Natural killer cell (primary cell): ENCODE results near the gene ZBTB43. TPM values are rescaled to one million over a fixed set of nuclear protein-coding genes. Genes with fewer than 3 reads are reported as not detected.
A peak's percentile ranks its signal among the peaks of the same experiment; 100 is the strongest.

Experiments
- ATAC-seq, 3 donors: fragments of 150-1000 bp in 2 of 3; fragments of 200-7000 bp in 1 of 3; cut with Tn5 transposase; 1 replicate in 1 of 3; 2 replicates in 2 of 3; pipeline ENCODE4 v1.10.0; 2021; ENCODE audit warnings: mild to moderate bottlenecking in 2 of 3, moderate library complexity in 2 of 3
- DNase-seq, 2 donors: peaks; one replicate each; pipeline versions ENCODE4 v3.0.0 to v3.0.0-alpha.2; 2013 to 2021; ENCODE audit warnings: mixed read lengths in 1 of 2
- H3K27ac ChIP-seq: one replicate; pipeline ENCODE4 v1.5.1; 2013; ENCODE audit warnings: mild to moderate bottlenecking, low read length
- H3K27me3 ChIP-seq: one replicate; pipeline ENCODE4 v1.6.1; 2013; ENCODE audit warnings: low read length; ENCODE audit not compliant: control insufficient read depth, insufficient read depth
- H3K36me3 ChIP-seq: one replicate; pipeline ENCODE4 v1.6.1; 2013; ENCODE audit warnings: low read length; ENCODE audit not compliant: control insufficient read depth, insufficient read depth
- H3K4me1 ChIP-seq: one replicate; pipeline ENCODE4 v1.6.1; 2013; ENCODE audit warnings: low read length; ENCODE audit not compliant: control insufficient read depth, insufficient read depth
- H3K4me3 ChIP-seq: one replicate; pipeline ENCODE4 v1.5.1; 2013; ENCODE audit warnings: low read length
- H3K9me3 ChIP-seq: one replicate; pipeline ENCODE4 v1.6.1; 2013; ENCODE audit warnings: low read length; ENCODE audit not compliant: control insufficient read depth, insufficient read depth
- H3K27ac Mint-ChIP-seq, 2 donors: one replicate each; pipeline ENCODE4 v1.8.0; 2022; ENCODE audit warnings: mild to moderate bottlenecking in 2 of 2, mixed read lengths in 2 of 2, moderate library complexity in 1 of 2
- H3K27me3 Mint-ChIP-seq, 2 donors: one replicate each; pipeline ENCODE4 v1.8.0; 2022; ENCODE audit warnings: low read depth in 2 of 2, mixed read lengths in 2 of 2
- H3K36me3 Mint-ChIP-seq: one replicate; pipeline ENCODE4 v1.8.0; 2022; ENCODE audit warnings: mixed read lengths
- H3K4me1 Mint-ChIP-seq, 2 donors: one replicate each; pipeline ENCODE4 v1.8.0; 2022; ENCODE audit warnings: mixed read lengths in 2 of 2
- H3K4me3 Mint-ChIP-seq: one replicate; pipeline ENCODE4 v1.8.0; 2022; ENCODE audit warnings: mild to moderate bottlenecking, moderate library complexity, mixed read lengths
- H3K9me3 Mint-ChIP-seq, 2 donors: one replicate each; pipeline ENCODE4 v1.8.0; 2022; ENCODE audit warnings: mixed read lengths in 2 of 2
- WGBS: methylation state at CpG from one replicate; pipeline ENCODE4 v1.1.7; 2013; ENCODE audit warnings: missing lambda C conversion rate; ENCODE audit not compliant: insufficient coverage; 5-methylcytosine and 5-hydroxymethylcytosine counted together
- intact Hi-C: fragments of 100-400 bp; cut with micrococcal nuclease; formaldehyde crosslinking; loops from one replicate; pipeline ENCODE4 v1.14.2; 2022
- total RNA-seq, 4 donors: library from RNA; stranded (reverse); fragments of 120-200 nt in 1 of 4; gene quantifications; one replicate each; pipeline versions ENCODE4 v1.2.3 to v1.2.4, GENCODE V29; 2013 to 2022
- TF ChIP-seq, protein P1 (sequence below): fragments of 200-600 bp; IDR thresholded peaks from one replicate; pipeline ENCODE4 v1.8.0; 2022; ENCODE audit warnings: antibody characterized with exemption

Gene ZBTB43
- total RNA-seq, 3 donors from 2014 or later (not counting 1 experiment from before 2014, with no cell fraction given), result 42.1 to 61.0 (median 57.2) TPM

DNA sequence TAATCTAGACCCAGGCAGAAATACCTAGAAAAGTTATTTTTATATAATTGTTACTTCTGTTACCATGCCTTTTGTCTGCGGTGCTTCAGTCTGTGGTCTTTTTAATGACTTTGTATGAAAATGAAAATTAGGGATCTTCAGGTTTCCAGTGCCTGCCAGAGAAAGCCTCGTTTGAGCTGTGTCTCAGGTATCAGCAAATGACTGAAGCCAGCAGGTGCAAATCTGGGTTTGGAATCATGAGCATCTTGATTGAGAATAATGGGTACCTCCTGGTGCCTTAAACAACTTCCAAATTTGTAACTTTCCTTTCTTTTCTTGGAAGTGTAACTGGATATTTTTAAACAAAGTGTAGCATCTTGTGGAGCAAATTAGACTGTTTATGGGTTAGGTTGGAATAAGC lies 59.9 kb downstream of the ZBTB43 start:
- Mint-ChIP-seq H3K4me3 (no peak overlapping the region), H3K36me3 (no peaks in the 10 kb centered on the region), H3K9me3 (no peaks in the 10 kb centered on the region), H3K27ac (no peak overlapping the region), H3K4me1 (peaks cover 47 to 51% of the 10 kb centered on the region in 2 donors), H3K27me3 (no peaks in the 10 kb centered on the region)
- WGBS, result 82% methylated on average over 2 of the region's 2 CpGs
- Histone ChIP-seq H3K27me3 (no peaks in the 10 kb centered on the region), H3K9me3 (no peaks in the 10 kb centered on the region), H3K4me3 (no peak overlapping the region), H3K36me3 (peaks cover 11% of the 10 kb centered on the region), H3K27ac (no peak overlapping the region), H3K4me1 (peaks cover 28% of the 10 kb centered on the region)
- TF ChIP-seq, protein P1, sequence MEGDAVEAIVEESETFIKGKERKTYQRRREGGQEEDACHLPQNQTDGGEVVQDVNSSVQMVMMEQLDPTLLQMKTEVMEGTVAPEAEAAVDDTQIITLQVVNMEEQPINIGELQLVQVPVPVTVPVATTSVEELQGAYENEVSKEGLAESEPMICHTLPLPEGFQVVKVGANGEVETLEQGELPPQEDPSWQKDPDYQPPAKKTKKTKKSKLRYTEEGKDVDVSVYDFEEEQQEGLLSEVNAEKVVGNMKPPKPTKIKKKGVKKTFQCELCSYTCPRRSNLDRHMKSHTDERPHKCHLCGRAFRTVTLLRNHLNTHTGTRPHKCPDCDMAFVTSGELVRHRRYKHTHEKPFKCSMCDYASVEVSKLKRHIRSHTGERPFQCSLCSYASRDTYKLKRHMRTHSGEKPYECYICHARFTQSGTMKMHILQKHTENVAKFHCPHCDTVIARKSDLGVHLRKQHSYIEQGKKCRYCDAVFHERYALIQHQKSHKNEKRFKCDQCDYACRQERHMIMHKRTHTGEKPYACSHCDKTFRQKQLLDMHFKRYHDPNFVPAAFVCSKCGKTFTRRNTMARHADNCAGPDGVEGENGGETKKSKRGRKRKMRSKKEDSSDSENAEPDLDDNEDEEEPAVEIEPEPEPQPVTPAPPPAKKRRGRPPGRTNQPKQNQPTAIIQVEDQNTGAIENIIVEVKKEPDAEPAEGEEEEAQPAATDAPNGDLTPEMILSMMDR, result no peak
- intact Hi-C loops, result no loop called here
- ATAC-seq, result no peak
- no peak for DNase-seq

DNA sequence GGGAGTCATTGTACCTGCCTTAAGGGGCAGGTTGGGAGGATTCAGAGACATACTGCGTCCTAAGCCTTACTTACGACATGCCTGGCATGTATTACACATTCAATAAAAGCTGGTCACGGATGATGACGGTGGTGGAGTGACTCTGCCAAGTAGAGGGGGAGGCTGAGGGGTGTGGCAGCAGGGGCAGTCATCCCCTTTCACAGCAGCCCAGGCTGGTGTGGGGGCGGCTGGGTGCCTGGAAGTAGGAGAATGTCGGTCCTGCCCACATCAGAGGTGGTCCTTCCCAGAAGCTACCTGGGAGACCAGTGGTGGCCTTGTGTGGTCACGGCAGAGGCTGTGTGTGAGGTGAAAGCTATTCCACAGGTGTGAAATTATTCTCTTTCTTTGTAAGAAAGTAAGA lies 64.5 kb downstream of the ZBTB43 start:
- Histone ChIP-seq H3K27me3 (no peaks in the 10 kb centered on the region), H3K9me3 (no peaks in the 10 kb centered on the region), H3K4me1 (peaks cover 8% of the 10 kb centered on the region), H3K27ac (no peak overlapping the region), H3K36me3 (peaks cover 5% of the 10 kb centered on the region), H3K4me3 (no peak overlapping the region)
- intact Hi-C loops, result no loop called here
- ATAC-seq (no peak), DNase-seq (no peak)
- Mint-ChIP-seq H3K27ac (no peak overlapping the region), H3K9me3 (no peaks in the 10 kb centered on the region), H3K36me3 (no peaks in the 10 kb centered on the region), H3K4me1 (peaks cover 26 to 43% of the 10 kb centered on the region in 2 donors), H3K4me3 (no peak overlapping the region), H3K27me3 (no peaks in the 10 kb centered on the region)
- TF ChIP-seq, protein P1, result no peak
- 71% methylated on average over 7 of the region's 7 CpGs for WGBS

DNA sequence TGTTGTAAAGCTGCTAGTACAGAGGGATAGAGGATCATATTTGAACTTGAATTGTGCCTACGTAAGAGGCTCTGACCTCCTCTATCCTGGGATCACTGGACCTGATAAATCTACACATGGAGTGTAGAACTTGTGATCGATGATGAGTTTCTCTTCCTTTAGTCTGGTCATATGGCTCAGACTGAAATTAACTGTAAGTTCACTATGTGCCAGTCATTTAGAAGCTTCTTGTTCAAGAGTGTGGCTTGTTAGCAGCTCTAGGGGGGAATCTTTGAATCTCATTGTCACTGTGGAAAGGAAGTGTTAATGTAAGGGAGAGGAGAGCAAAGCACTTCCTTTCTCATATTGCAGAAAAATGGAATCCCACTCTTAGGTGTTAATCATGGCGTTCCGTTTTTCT lies 67.7 kb downstream of the ZBTB43 start:
- Histone ChIP-seq H3K27me3 (no peaks in the 10 kb centered on the region), H3K4me3 (no peak overlapping the region), H3K36me3 (no peaks in the 10 kb centered on the region), H3K9me3 (no peaks in the 10 kb centered on the region), H3K4me1 (peaks cover 10% of the 10 kb centered on the region), H3K27ac (no peak overlapping the region)
- Mint-ChIP-seq H3K4me3 (no peak overlapping the region), H3K9me3 (no peaks in the 10 kb centered on the region), H3K27me3 (no peaks in the 10 kb centered on the region), H3K27ac (peak overlapping the region; percentile 13 to 41), H3K36me3 (no peaks in the 10 kb centered on the region), H3K4me1 (peaks cover 43 to 66% of the 10 kb centered on the region in 2 donors)
- intact Hi-C loops, result no loop called here
- TF ChIP-seq, protein P1, result no peak
- DNase-seq, result no peak
- WGBS, result 84% methylated on average over 4 of the region's 4 CpGs
- ATAC-seq, result no peak
